Tibial nerve (tissue), 4 donors: ENCODE results near the gene CTDSP2. TPM values are rescaled to one million over a fixed set of nuclear protein-coding genes. Genes with fewer than 3 reads are reported as not detected.

Experiments used
- DNase-seq, 2 donors: peaks; one replicate each; pipeline ENCODE4 v3.0.0-alpha.2; 2019; ENCODE audit warnings: low spot score in 2 of 2
- H3K27ac ChIP-seq, 4 donors: fragments of 200-600 bp; sonication (generic) in 3 of 4; one replicate each; pipeline ENCODE4 v1.5.1; 2017 to 2019; ENCODE audit warnings: mild to moderate bottlenecking in 1 of 4
- H3K27me3 ChIP-seq, 2 donors: fragments of 200-600 bp; sonication (generic) in 1 of 2; one replicate each; pipeline versions ENCODE4 v1.5.1 to v1.6.0; 2017 to 2019
- H3K36me3 ChIP-seq, 3 donors: fragments of 200-600 bp; sonication (generic); one replicate each; pipeline ENCODE4 v1.5.1; 2018 to 2019
- H3K4me1 ChIP-seq, 4 donors: fragments of 200-600 bp; sonication (generic) in 3 of 4; one replicate each; pipeline ENCODE4 v1.5.1; 2017 to 2019
- H3K4me3 ChIP-seq, 4 donors: fragments of 200-600 bp; sonication (generic) in 3 of 4; one replicate each; pipeline ENCODE4 v1.5.1; 2017 to 2019; ENCODE audit warnings: mild to moderate bottlenecking in 1 of 4, moderate library complexity in 1 of 4
- H3K9me3 ChIP-seq, 4 donors: fragments of 200-600 bp; sonication (generic) in 3 of 4; one replicate each; pipeline ENCODE4 v1.5.1; 2017 to 2019
- CTCF ChIP-seq, 5 experiments: fragments of 200-600 bp in 3 of 5; fragments of 450-650 bp in 2 of 5; sonication (generic) in 3 of 5; IDR thresholded peaks; one replicate each; pipeline ENCODE4 v1.5.1; 2016 to 2019; ENCODE audit warnings: antibody characterized with exemption in 5 of 5, mild to moderate bottlenecking in 3 of 5, moderate library complexity in 2 of 5
- EP300 ChIP-seq, 2 donors: sonication (generic); formaldehyde crosslinking; IDR thresholded peaks; one replicate each; pipeline ENCODE4 v1.6.1; 2017; ENCODE audit warnings: antibody characterized with exemption in 2 of 2, mild to moderate bottlenecking in 1 of 2
- POLR2A ChIP-seq, 2 donors: fragments of 450-650 bp; IDR thresholded peaks; one replicate each; pipeline ENCODE4 v1.6.1; 2017; ENCODE audit warnings: antibody characterized with exemption in 2 of 2, mild to moderate bottlenecking in 2 of 2, moderate library complexity in 2 of 2
- WGBS, 2 donors: methylation state at CpG; one replicate each; pipeline ENCODE4 v1.1.5; 2018; 5-methylcytosine and 5-hydroxymethylcytosine counted together
- total RNA-seq, 4 donors: library from RNA; depleted of rRNA; stranded (reverse); fragments of >200 nt; gene quantifications; one replicate each; pipeline ENCODE4 v1.1.0, GENCODE V29; 2016

The CTDSP2 gene
- total RNA-seq, 4 donors from 2014 or later: 117 to 141 (median 123) TPM

- H3K27ac ChIP-seq: no peak overlapping the region
- 91% methylated on average over 3 of the region's 3 CpGs for WGBS, 2 donors
- TF ChIP-seq CTCF (IDR thresholded peaks at IDR 0.05) (no peak), EP300 (IDR thresholded peaks at IDR 0.05) (no peak), POLR2A (IDR thresholded peaks at IDR 0.05) (no peak)
- DNase-seq: no peak
- H3K4me1 ChIP-seq: peaks cover 0 to 10% (median 0%) of the 10 kb centered on the region in 4 donors
- H3K36me3 ChIP-seq: peaks cover 3 to 90% (median 31%) of the 10 kb centered on the region in 3 donors
- no peaks in the 10 kb centered on the region for H3K27me3 ChIP-seq
- no peaks in the 10 kb centered on the region for H3K9me3 ChIP-seq
- H3K4me3 ChIP-seq: no peak overlapping the region
Measured at GRCh38 chr12:57800965-57801364, 45.6 kb downstream of the CTDSP2 start.

GRCh38 chr12:57797933-57798332 is 48.6 kb downstream of the CTDSP2 start:
- 96 to 98% methylated on average over 1 of the region's 1 CpG for WGBS, 2 donors
- no peaks in the 10 kb centered on the region for H3K27me3 ChIP-seq
- H3K36me3 ChIP-seq: peaks cover 4 to 97% (median 37%) of the 10 kb centered on the region in 3 donors
- peaks cover 0 to under 1% (median 0%) of the 10 kb centered on the region in 4 donors for H3K4me1 ChIP-seq
- no peak for DNase-seq
- H3K27ac ChIP-seq: no peak overlapping the region
- H3K9me3 ChIP-seq: no peaks in the 10 kb centered on the region
- H3K4me3 ChIP-seq: no peak overlapping the region
- TF ChIP-seq EP300 (IDR thresholded peaks at IDR 0.05) (no peak), POLR2A (IDR thresholded peaks at IDR 0.05) (no peak), CTCF (IDR thresholded peaks at IDR 0.05) (no peak)

- Histone ChIP-seq H3K27me3 (no peaks in the 10 kb centered on the region), H3K4me1 (no peaks in the 10 kb centered on the region), H3K9me3 (no peaks in the 10 kb centered on the region), H3K36me3 (peaks cover 4 to 97% (median 32%) of the 10 kb centered on the region in 3 donors), H3K4me3 (no peak overlapping the region), H3K27ac (no peak overlapping the region)
- 96 to 98% methylated on average over 1 of the region's 1 CpG for WGBS, 2 donors
- TF ChIP-seq POLR2A (IDR thresholded peaks at IDR 0.05) (no peak), EP300 (IDR thresholded peaks at IDR 0.05) (no peak), CTCF (IDR thresholded peaks at IDR 0.05) (no peak)
- DNase-seq: no peak
Measured at GRCh38 chr12:57796996-57797395, 49.5 kb downstream of the CTDSP2 start.

GRCh38 chr12:57795354-57795753 is 51.2 kb downstream of the CTDSP2 start:
- WGBS, 2 donors: 85 to 93% methylated on average over 6 of the region's 6 CpGs
- H3K9me3 ChIP-seq: no peaks in the 10 kb centered on the region
- TF ChIP-seq EP300 (IDR thresholded peaks at IDR 0.05) (no peak), CTCF (IDR thresholded peaks at IDR 0.05) (no peak), POLR2A (IDR thresholded peaks at IDR 0.05) (no peak)
- no peaks in the 10 kb centered on the region for H3K27me3 ChIP-seq
- no peak overlapping the region for H3K27ac ChIP-seq
- no peak overlapping the region for H3K4me3 ChIP-seq
- H3K4me1 ChIP-seq: no peaks in the 10 kb centered on the region
- H3K36me3 ChIP-seq: peaks cover 2 to 94% (median 28%) of the 10 kb centered on the region in 3 donors
- no peak for DNase-seq

GRCh38 chr12:57793920-57794319 is 52.6 kb downstream of the CTDSP2 start:
- Histone ChIP-seq H3K4me3 (no peak overlapping the region), H3K27me3 (no peaks in the 10 kb centered on the region), H3K4me1 (no peaks in the 10 kb centered on the region), H3K36me3 (peaks cover 2 to 92% (median 23%) of the 10 kb centered on the region in 3 donors), H3K9me3 (no peaks in the 10 kb centered on the region), H3K27ac (no peak overlapping the region)
- no peak for DNase-seq
- TF ChIP-seq EP300 (IDR thresholded peaks at IDR 0.05) (no peak), POLR2A (IDR thresholded peaks at IDR 0.05) (no peak), CTCF (IDR thresholded peaks at IDR 0.05) (no peak)
- WGBS, 2 donors: 48 to 61% methylated on average over 1 of the region's 1 CpG
